ENCODE results near the gene SESN3.

Gene SESN3

DNA sequence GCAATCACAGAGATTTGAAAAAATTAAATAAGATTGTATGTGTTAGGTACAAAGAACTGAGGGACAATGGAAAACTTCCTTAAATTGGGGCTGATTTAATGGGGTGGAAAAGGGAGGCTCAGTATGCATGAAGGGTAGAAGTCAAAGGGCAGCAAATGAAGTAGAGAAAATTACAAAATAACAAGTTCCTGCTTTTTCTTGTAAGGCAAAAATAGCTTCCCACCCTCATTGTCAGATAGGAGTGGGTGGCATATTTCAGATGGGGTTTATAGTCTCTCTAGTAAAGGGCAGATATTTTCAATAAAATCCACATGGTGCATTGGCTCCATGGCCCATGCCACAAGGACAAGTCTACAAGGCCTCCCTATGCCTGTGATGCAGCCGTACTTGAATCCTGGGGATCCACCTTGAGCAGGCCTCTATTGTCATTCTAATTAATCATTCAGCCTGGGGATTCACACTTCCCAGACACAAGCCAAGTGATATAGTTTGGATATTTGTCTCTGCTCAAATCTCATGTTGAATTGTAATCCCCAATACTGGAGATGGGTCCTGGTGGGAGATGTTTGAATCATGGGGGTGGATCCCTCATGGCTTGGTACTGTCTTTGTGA, 36.7 kb upstream of the SESN3 start:
- Histone ChIP-seq H3K27ac (no peak overlapping the region), H3K9me3 (ENCODE audit: low read depth, low read length) (no peaks in the 10 kb centered on the region), H3K4me3 (no peak overlapping the region), H3K9ac (ENCODE audit: insufficient read length) (no peak overlapping the region), H3K36me3 (ENCODE audit: insufficient read depth, low read length) (no peaks in the 10 kb centered on the region)
- DNase-seq (ENCODE audit: low read depth, low spot score), result no peak
- TF ChIP-seq FOXP2 (optimal IDR thresholded peaks at IDR 0.05; ENCODE audit: control extremely low read depth, extremely low read length, insufficient read depth) (no peak), POLR2AphosphoS5 (IDR thresholded peaks at IDR 0.05; ENCODE audit: borderline replicate concordance, low read depth, low read length) (no peak), EZH2 (IDR thresholded peaks at IDR 0.05) (no peak)

DNA sequence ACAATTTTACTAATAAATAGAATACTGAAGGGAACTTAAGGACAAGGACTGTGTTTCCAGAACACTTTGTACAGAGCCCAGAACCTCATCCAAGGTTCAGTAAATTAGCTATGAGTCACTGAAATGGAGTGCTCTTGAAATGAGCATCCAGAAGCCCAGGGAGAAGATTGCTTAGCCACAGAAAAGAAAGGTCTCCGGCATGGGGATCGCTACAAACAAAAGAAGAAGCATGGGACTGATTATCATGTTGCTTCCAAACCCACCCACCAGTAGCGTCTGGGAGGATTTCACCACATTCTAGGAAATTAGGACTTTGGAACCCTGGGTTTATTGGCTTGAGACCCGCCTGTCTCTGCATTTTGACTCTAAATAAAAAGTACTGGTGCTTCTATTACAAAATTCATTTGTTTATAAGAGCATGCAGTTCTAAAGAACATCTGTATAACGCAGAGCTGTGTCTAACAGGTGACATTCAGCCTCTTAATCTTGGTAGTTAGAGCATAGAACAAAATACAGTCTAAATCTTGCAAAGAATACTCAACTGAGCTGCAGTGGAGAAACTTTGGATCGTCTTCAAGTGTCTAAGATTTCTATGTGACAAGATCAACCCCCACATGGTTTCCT, 35.9 kb upstream of the SESN3 start:
- TF ChIP-seq EZH2 (IDR thresholded peaks at IDR 0.05) (no peak), POLR2AphosphoS5 (IDR thresholded peaks at IDR 0.05; ENCODE audit: borderline replicate concordance, low read depth, low read length) (no peak), FOXP2 (optimal IDR thresholded peaks at IDR 0.05; ENCODE audit: control extremely low read depth, extremely low read length, insufficient read depth) (no peak)
- no peak overlapping the region for H3K9ac ChIP-seq (ENCODE audit: insufficient read length)
- no peak overlapping the region for H3K4me3 ChIP-seq
- H3K36me3 ChIP-seq (ENCODE audit: insufficient read depth, low read length), result no peaks in the 10 kb centered on the region
- DNase-seq (ENCODE audit: low read depth, low spot score), result no peak
- no peaks in the 10 kb centered on the region for H3K9me3 ChIP-seq (ENCODE audit: low read depth, low read length)
- no peak overlapping the region for H3K27ac ChIP-seq

GRCh38 chr11:95264881-95265280, 33.9 kb upstream of the SESN3 start:
- Histone ChIP-seq H3K27ac (no peak overlapping the region), H3K36me3 (ENCODE audit: insufficient read depth, low read length) (no peaks in the 10 kb centered on the region), H3K9me3 (ENCODE audit: low read depth, low read length) (no peaks in the 10 kb centered on the region), H3K4me3 (no peak overlapping the region), H3K9ac (ENCODE audit: insufficient read length) (no peak overlapping the region)
- TF ChIP-seq FOXP2 (optimal IDR thresholded peaks at IDR 0.05; ENCODE audit: control extremely low read depth, extremely low read length, insufficient read depth), result no peak
- TF ChIP-seq POLR2AphosphoS5 (IDR thresholded peaks at IDR 0.05; ENCODE audit: borderline replicate concordance, low read depth, low read length), result no peak
- TF ChIP-seq EZH2 (IDR thresholded peaks at IDR 0.05), result no peak
- no peak for DNase-seq (ENCODE audit: low read depth, low spot score)

DNA sequence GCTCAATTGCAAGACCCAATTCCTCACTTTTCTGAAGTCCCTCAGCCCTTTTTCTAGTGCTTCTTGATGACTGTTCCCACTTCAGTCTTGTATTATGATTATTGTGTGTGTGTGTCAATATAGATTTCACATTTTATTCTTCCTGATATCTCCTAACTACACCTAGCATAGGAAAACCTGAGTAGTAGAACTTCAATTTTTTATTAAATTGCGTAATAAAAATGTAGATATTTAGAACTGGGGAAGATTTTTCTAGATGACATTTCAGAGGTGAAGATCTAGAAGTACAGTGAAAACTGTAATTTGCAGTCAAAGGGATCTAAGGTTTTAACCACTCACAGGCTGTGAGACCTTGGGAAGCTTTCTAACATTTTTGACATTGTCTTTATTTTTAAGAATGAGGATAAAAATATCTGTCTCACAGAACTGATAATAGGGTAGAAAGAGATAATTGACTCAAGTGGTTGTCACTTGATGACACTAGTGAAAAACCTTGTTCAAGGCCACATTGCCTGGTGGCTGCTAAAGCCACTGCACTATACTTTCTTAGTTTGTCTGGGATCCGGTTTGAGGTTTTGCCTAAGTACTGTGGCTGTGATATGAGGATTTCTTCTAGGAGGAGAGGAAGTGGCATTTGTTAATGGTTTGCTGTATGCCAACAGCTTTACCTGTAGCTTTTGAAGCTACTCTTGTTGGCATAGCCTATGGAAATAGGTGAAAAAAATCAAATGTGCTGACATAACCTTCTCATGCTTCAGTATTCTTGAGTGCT, 32.2 kb upstream of the SESN3 start:
- no peaks in the 10 kb centered on the region for H3K36me3 ChIP-seq (ENCODE audit: insufficient read depth, low read length)
- TF ChIP-seq FOXP2 (optimal IDR thresholded peaks at IDR 0.05; ENCODE audit: control extremely low read depth, extremely low read length, insufficient read depth), result no peak
- no peak for TF ChIP-seq EZH2 (IDR thresholded peaks at IDR 0.05)
- no peak for TF ChIP-seq POLR2AphosphoS5 (IDR thresholded peaks at IDR 0.05; ENCODE audit: borderline replicate concordance, low read depth, low read length)
- H3K9ac ChIP-seq (ENCODE audit: insufficient read length), result no peak overlapping the region
- H3K9me3 ChIP-seq (ENCODE audit: low read depth, low read length), result no peaks in the 10 kb centered on the region
- no peak overlapping the region for H3K4me3 ChIP-seq
- no peak overlapping the region for H3K27ac ChIP-seq
- no peak for DNase-seq (ENCODE audit: low read depth, low spot score)

DNA sequence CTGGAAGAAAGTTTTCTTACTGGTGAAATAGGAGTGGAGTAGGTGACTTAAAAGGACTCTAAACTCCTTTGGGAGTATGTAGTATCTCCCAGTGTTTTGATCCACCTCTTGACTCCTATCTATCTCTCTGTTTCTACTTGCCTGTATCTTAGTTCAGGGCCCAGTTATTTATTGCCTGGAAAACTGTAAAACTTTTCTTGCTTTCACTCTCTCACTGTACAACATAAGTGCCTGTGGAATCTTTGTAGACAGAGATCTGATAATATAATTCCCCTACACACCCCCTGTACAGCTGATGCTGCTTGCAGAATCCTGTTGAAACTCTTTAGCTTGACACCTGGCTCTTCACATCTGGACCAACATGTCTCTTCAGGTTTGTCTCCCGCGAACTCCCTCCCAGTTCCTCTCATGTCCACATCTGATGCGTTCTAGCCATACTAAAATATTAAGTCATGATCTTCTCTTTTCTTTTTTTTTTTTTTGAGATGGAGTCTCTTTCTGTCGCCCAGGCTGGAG, 26.5 kb upstream of the SESN3 start:
- Histone ChIP-seq H3K27ac (no peak overlapping the region), H3K9ac (ENCODE audit: insufficient read length) (no peak overlapping the region), H3K4me3 (no peak overlapping the region), H3K9me3 (ENCODE audit: low read depth, low read length) (no peaks in the 10 kb centered on the region), H3K36me3 (ENCODE audit: insufficient read depth, low read length) (no peaks in the 10 kb centered on the region)
- DNase-seq (ENCODE audit: low read depth, low spot score), result no peak
- TF ChIP-seq POLR2AphosphoS5 (IDR thresholded peaks at IDR 0.05; ENCODE audit: borderline replicate concordance, low read depth, low read length) (no peak), FOXP2 (optimal IDR thresholded peaks at IDR 0.05; ENCODE audit: control extremely low read depth, extremely low read length, insufficient read depth) (no peak), EZH2 (IDR thresholded peaks at IDR 0.05) (no peak)

GRCh38 chr11:95256321-95256779, 25.3 kb upstream of the SESN3 start:
- DNase-seq (ENCODE audit: low read depth, low spot score), result no peak
- no peak for TF ChIP-seq FOXP2 (optimal IDR thresholded peaks at IDR 0.05; ENCODE audit: control extremely low read depth, extremely low read length, insufficient read depth)
- no peak for TF ChIP-seq EZH2 (IDR thresholded peaks at IDR 0.05)
- no peak for TF ChIP-seq POLR2AphosphoS5 (IDR thresholded peaks at IDR 0.05; ENCODE audit: borderline replicate concordance, low read depth, low read length)
- no peaks in the 10 kb centered on the region for H3K9me3 ChIP-seq (ENCODE audit: low read depth, low read length)
- no peak overlapping the region for H3K4me3 ChIP-seq
- H3K27ac ChIP-seq, result no peak overlapping the region
- no peak overlapping the region for H3K9ac ChIP-seq (ENCODE audit: insufficient read length)
- no peaks in the 10 kb centered on the region for H3K36me3 ChIP-seq (ENCODE audit: insufficient read depth, low read length)

DNA sequence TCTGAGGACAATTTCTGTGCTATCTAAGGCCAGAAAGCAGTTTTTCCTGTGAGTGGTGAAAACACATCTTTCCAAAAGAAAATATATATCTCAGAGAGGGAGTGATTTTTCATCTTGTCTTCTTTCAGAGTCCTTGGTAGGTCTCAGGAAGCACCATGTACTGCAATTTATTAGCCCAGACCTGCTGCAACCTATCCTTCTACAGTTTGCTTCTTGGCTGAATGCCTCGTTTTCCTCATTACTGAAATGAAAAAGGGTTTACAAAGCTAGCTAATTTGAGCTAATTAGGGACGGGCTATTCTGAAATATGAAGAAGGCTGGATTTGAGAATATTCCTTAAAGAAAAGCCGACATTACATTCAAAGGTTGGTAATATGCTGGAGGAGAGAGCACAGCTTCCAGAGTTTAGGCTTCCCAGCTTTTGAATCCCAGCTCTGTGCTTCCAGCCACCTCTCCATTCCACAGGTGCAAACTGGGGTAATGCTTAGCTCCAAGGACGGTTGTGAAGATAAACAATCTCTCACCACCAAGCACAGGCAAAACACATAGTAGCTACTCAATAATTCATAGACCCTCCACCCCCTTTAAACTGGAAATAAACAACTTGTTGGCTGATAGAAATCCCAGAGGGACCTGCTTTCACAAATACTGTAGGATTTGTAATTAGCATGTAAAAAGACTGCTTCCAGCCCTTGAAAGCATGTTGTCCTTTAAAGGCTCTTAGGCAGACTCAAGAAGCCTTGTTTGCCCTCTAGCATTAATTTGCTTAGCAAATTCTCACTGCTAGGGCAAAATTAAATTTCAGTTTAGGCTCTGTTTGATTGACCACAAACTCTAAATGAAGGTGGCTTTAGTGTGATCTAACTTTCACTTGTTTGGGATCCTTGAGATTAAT, 24.5 kb upstream of the SESN3 start:
- H3K4me3 ChIP-seq, result no peak overlapping the region
- no peaks in the 10 kb centered on the region for H3K36me3 ChIP-seq (ENCODE audit: insufficient read depth, low read length)
- H3K9me3 ChIP-seq (ENCODE audit: low read depth, low read length), result no peaks in the 10 kb centered on the region
- no peak for DNase-seq (ENCODE audit: low read depth, low spot score)
- no peak overlapping the region for H3K27ac ChIP-seq
- H3K9ac ChIP-seq (ENCODE audit: insufficient read length), result no peak overlapping the region
- TF ChIP-seq POLR2AphosphoS5 (IDR thresholded peaks at IDR 0.05; ENCODE audit: borderline replicate concordance, low read depth, low read length) (no peak), FOXP2 (optimal IDR thresholded peaks at IDR 0.05; ENCODE audit: control extremely low read depth, extremely low read length, insufficient read depth) (no peak), EZH2 (IDR thresholded peaks at IDR 0.05) (no peak)
